ENCODE data around the gene IRX1. TPM values are rescaled to one million over a fixed set of nuclear protein-coding genes. Genes with fewer than 3 reads are reported as not detected.

IRX1 gene
- total and polyA plus RNA-seq, 2 of the 13 experiments (the other 11 are each of a cell fraction or from before 2014, with no cell fraction given), result not detected

GRCh38 chr5:3595006-3595961 lies at the start of gene IRX1 (continued):
- TF ChIP-seq TBP (CRISPR knock-in tag; IDR thresholded peaks at IDR 0.05), result no peak
- no peak for TF ChIP-seq ZNF280D (CRISPR knock-in tag; IDR thresholded peaks at IDR 0.05)
- no peak for TF ChIP-seq LCORL (IDR thresholded peaks at IDR 0.05)
- no peak for TF ChIP-seq LCORL (CRISPR knock-in tag; IDR thresholded peaks at IDR 0.05)

GRCh38 chr5:3546028-3546427 lies 49.6 kb upstream of the IRX1 start:
- in situ Hi-C loops (cut with HindIII; ENCODE audit: extremely low pct_ligation_motif_present, low pct_unique_long_range_greater_than_20kb), result no loop called here
- FAIRE-seq, result no peak
- no TSS peak for BruUV-seq (replicated peaks)

More at GRCh38 chr5:3546028-3546427, 49.6 kb upstream of the IRX1 start:
- peak; percentile 75 for TF ChIP-seq NFE2L2 (IDR thresholded peaks at IDR 0.05; ENCODE audit: low read length)
- no peak for TF ChIP-seq ZFP62 (CRISPR knock-in tag; IDR thresholded peaks at IDR 0.05)
- ChIA-PET POLR2A (no interaction called here), CTCF (ENCODE audit: low intra/inter-chr PET ratio, low total read pairs) (no interaction called here)
- H3K4me3 ChIP-seq (replicated peaks in 1 of 3; ENCODE audit: insufficient read depth in 1 of 3, low read depth in 2 of 3, low read length in 3 of 3), result no peak overlapping the region
- H2AFZ ChIP-seq (ENCODE audit: low read length), result no peak overlapping the region
- H3K9me3 ChIP-seq (ENCODE audit: low read length), result no peaks in the 10 kb centered on the region
- H3K9ac ChIP-seq (ENCODE audit: insufficient read depth, low read depth, low read length), result no peak overlapping the region
- H4K20me1 ChIP-seq (ENCODE audit: insufficient read depth, low read length), result no peaks in the 10 kb centered on the region
- H3K79me2 ChIP-seq (ENCODE audit: insufficient read depth, low read length), result no peaks in the 10 kb centered on the region
- DNase-seq (ENCODE audit: low spot score), result no peak
- H3K4me1 ChIP-seq (ENCODE audit: insufficient read depth, low read length), result no peaks in the 10 kb centered on the region
- whole genome bisulfite sequencing (ENCODE audit: low lambda C conversion rate), result 29% methylated on average over 3 of the region's 3 CpGs
- ATAC-seq, result no peak
- no peak overlapping the region for H3K4me2 ChIP-seq (ENCODE audit: low read depth, low read length)
- no peak overlapping the region for H3K27ac ChIP-seq (ENCODE audit: extremely low read length, insufficient read depth, low read length)
- H3K27me3 ChIP-seq (ENCODE audit: control insufficient read depth in 1 of 2, insufficient read depth in 2 of 2, low read length in 2 of 2), result no peaks in the 10 kb centered on the region
- no peaks in the 10 kb centered on the region for H3K36me3 ChIP-seq (replicated peaks in 1 of 2; ENCODE audit: control insufficient read depth in 1 of 2, insufficient read depth in 2 of 2, low read length in 2 of 2)
- intact Hi-C loops (cut with micrococcal nuclease; ENCODE audit: unreplicated experiment), result no loop called here

Measured in HepG2 (cell line).